DND-41 (cell line): ENCODE data around the gene PPP1R14B.
A peak's percentile ranks its signal among the peaks of the same experiment; 100 is the strongest.

Source experiments
- ATAC-seq: fragments of 200-7000 bp; cut with Tn5 transposase; 3 replicates; pipeline ENCODE4 v1.9.1; 2021; ENCODE audit warnings: low read depth; ENCODE audit not compliant: insufficient read depth
- DNase-seq: peaks from one replicate; pipeline ENCODE4 v3.0.0-alpha.2; 2020
- H2AFZ ChIP-seq: 2 replicates; pipeline ENCODE4 v1.6.0; 2012; ENCODE audit warnings: low read depth, low read length
- H3K27ac ChIP-seq: 2 replicates; pipeline ENCODE4 v1.5.1; 2012; ENCODE audit warnings: low read length, inconsistent platforms
- H3K27me3 ChIP-seq: fragments of 200-600 bp; sonication (generic); 2 replicates; pipeline ENCODE4 v1.6.0; 2012; ENCODE audit warnings: low read length, mild to moderate bottlenecking, inconsistent platforms; ENCODE audit not compliant: insufficient read depth, poor library complexity
- H3K36me3 ChIP-seq: 2 replicates; pipeline ENCODE4 v1.5.1; 2012; ENCODE audit warnings: low read length, inconsistent platforms; ENCODE audit not compliant: insufficient read depth
- H3K4me1 ChIP-seq: 2 replicates; pipeline ENCODE4 v1.5.1; 2012; ENCODE audit warnings: mild to moderate bottlenecking, low read length; ENCODE audit not compliant: insufficient read depth
- H3K4me2 ChIP-seq: 2 replicates; pipeline ENCODE4 v1.6.0; 2012; ENCODE audit warnings: mild to moderate bottlenecking, moderate library complexity, low read length, inconsistent platforms; ENCODE audit not compliant: insufficient read depth
- H3K4me3 ChIP-seq, 2 experiments: fragments of 200-600 bp in 1 of 2; shearing (Covaris generic) in 1 of 2; 2 replicates each; pipeline ENCODE4 v1.5.1; 2012 to 2016; ENCODE audit warnings: inconsistent platforms in 2 of 2, low read length in 2 of 2, mild to moderate bottlenecking in 2 of 2, low read depth in 1 of 2, moderate library complexity in 1 of 2
- H3K79me2 ChIP-seq: 2 replicates; pipeline ENCODE4 v1.6.0; 2012; ENCODE audit warnings: low read length, inconsistent platforms; ENCODE audit not compliant: insufficient read depth
- H3K9ac ChIP-seq: 2 replicates; pipeline ENCODE4 v1.6.0; 2012; ENCODE audit warnings: low read depth, mild to moderate bottlenecking, inconsistent platforms, low read length, moderate library complexity
- H3K9me3 ChIP-seq: 2 replicates; pipeline ENCODE4 v1.5.1; 2012; ENCODE audit warnings: low read length, moderate library complexity, mild to moderate bottlenecking, inconsistent platforms; ENCODE audit not compliant: insufficient read depth, severe bottlenecking
- H4K20me1 ChIP-seq: 2 replicates; pipeline ENCODE4 v1.6.0; 2012; ENCODE audit warnings: low read length; ENCODE audit not compliant: insufficient read depth
- CTCF ChIP-seq: IDR thresholded peaks from 2 replicates; pipeline ENCODE4 v1.5.1; 2012; ENCODE audit warnings: borderline replicate concordance, low read length, moderate library complexity, mild to moderate bottlenecking; ENCODE audit not compliant: poor library complexity, severe bottlenecking; ENCODE audit errors: extremely low read depth
- EZH2 ChIP-seq: IDR thresholded peaks from 3 replicates; pipeline ENCODE4 v1.6.1; 2012; ENCODE audit warnings: borderline replicate concordance, low read depth, mild to moderate bottlenecking, moderate library complexity, low read length, inconsistent platforms; ENCODE audit not compliant: severe bottlenecking

The PPP1R14B gene

GRCh38 chr11:64241491-64242374, 5.0 kb downstream of the PPP1R14B start:
- Histone ChIP-seq H3K9ac (peak overlapping the region; percentile 67), H3K9me3 (no peaks in the 10 kb centered on the region), H3K4me3 (peak overlapping the region; percentile 65 to 89), H3K27me3 (no peaks in the 10 kb centered on the region), H3K27ac (peak overlapping the region; percentile 75), H4K20me1 (peaks cover 31% of the 10 kb centered on the region), H3K4me1 (peaks cover 58% of the 10 kb centered on the region), H3K4me2 (peak overlapping the region; percentile 93), H3K79me2 (peaks cover 46% of the 10 kb centered on the region), H2AFZ (peak overlapping the region; percentile 58), H3K36me3 (peaks cover 58% of the 10 kb centered on the region)
- TF ChIP-seq EZH2 (no peak), CTCF (no peak)
- ATAC-seq (peak; percentile 72), DNase-seq (peak; percentile 100)

GRCh38 chr11:64241241-64241490, 5.6 kb downstream of the PPP1R14B start:
- Histone ChIP-seq H2AFZ (peak overlapping the region; percentile 78), H3K4me1 (peaks cover 58% of the 10 kb centered on the region)

GRCh38 chr11:64240435-64241240, 6.1 kb downstream of the PPP1R14B start, which contains the start of gene FKBP2:
TSS of gene FKBP2 (plus strand) at chr11:64241095. CDS start at chr11:64242388, 1,293 bp downstream.
- Histone ChIP-seq H4K20me1 (peaks cover 36% of the 10 kb centered on the region), H3K4me2 (peak within 1 kb of the TSS; percentile 93), H3K27ac (peak within 1 kb of the TSS; percentile 87), H2AFZ (peak within 1 kb of the TSS; percentile 78), H3K4me3 (peak within 1 kb of the TSS; percentile 65 to 89), H3K4me1 (peaks cover 60% of the 10 kb centered on the region), H3K27me3 (no peaks in the 10 kb centered on the region), H3K9ac (peak within 1 kb of the TSS; percentile 67), H3K79me2 (peaks cover 45% of the 10 kb centered on the region), H3K36me3 (peaks cover 64% of the 10 kb centered on the region), H3K9me3 (no peaks in the 10 kb centered on the region)
- TF ChIP-seq CTCF (no peak), EZH2 (no peak)
- ATAC-seq, result peak; percentile 67
- peak; percentile 98 for DNase-seq

More at GRCh38 chr11:64241241-64241490, 5.6 kb downstream of the PPP1R14B start:
- Histone ChIP-seq H3K36me3 (peaks cover 59% of the 10 kb centered on the region), H3K9me3 (no peaks in the 10 kb centered on the region), H4K20me1 (peaks cover 32% of the 10 kb centered on the region), H3K9ac (peak overlapping the region; percentile 67), H3K4me2 (peak overlapping the region; percentile 93), H3K27me3 (no peaks in the 10 kb centered on the region), H3K79me2 (peaks cover 45% of the 10 kb centered on the region), H3K27ac (peak overlapping the region; percentile 87), H3K4me3 (peak overlapping the region; percentile 20 to 65)
- no peak for TF ChIP-seq EZH2
- no peak for TF ChIP-seq CTCF
- ATAC-seq (peak; percentile 77), DNase-seq (no peak)
